Measurements from ENCODE around the gene YAE1. TPM values are rescaled to one million over a fixed set of nuclear protein-coding genes. Genes with fewer than 3 reads are reported as not detected.

YAE1 gene
- total and polyA plus RNA-seq, 2 experiments from 2014 or later, result 29.6 to 36.3 TPM

- TF ChIP-seq, protein P1, sequence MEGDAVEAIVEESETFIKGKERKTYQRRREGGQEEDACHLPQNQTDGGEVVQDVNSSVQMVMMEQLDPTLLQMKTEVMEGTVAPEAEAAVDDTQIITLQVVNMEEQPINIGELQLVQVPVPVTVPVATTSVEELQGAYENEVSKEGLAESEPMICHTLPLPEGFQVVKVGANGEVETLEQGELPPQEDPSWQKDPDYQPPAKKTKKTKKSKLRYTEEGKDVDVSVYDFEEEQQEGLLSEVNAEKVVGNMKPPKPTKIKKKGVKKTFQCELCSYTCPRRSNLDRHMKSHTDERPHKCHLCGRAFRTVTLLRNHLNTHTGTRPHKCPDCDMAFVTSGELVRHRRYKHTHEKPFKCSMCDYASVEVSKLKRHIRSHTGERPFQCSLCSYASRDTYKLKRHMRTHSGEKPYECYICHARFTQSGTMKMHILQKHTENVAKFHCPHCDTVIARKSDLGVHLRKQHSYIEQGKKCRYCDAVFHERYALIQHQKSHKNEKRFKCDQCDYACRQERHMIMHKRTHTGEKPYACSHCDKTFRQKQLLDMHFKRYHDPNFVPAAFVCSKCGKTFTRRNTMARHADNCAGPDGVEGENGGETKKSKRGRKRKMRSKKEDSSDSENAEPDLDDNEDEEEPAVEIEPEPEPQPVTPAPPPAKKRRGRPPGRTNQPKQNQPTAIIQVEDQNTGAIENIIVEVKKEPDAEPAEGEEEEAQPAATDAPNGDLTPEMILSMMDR (IDR thresholded peaks at IDR 0.05; ENCODE audit: poor library complexity), result no peak
- TF ChIP-seq EZH2 (IDR thresholded peaks at IDR 0.05; ENCODE audit: borderline replicate concordance) (no peak), EZH2phosphoT487 (IDR thresholded peaks at IDR 0.05; ENCODE audit: low read depth, severe bottlenecking, unreplicated experiment) (no peak)
- WGBS (ENCODE audit: low lambda C conversion rate, missing lambda C conversion rate), result 37% methylated on average over 7 of the region's 7 CpGs
- peak overlapping the region; percentile 2 for H3K4me2 ChIP-seq
- DNase-seq (ENCODE audit: low spot score), result peak; percentile 23
- H2AFZ ChIP-seq, result no peak overlapping the region
- H3K36me3 ChIP-seq (replicated peaks; ENCODE audit: insufficient read depth, low read depth), result no peaks in the 10 kb centered on the region
- no peaks in the 10 kb centered on the region for H3K9me2 ChIP-seq (replicated peaks; ENCODE audit: insufficient read depth)
- H4K20me1 ChIP-seq (ENCODE audit: insufficient read depth, poor library complexity, severe bottlenecking), result no peaks in the 10 kb centered on the region
- H3K9me3 ChIP-seq (ENCODE audit: low read depth), result no peaks in the 10 kb centered on the region
- no peak overlapping the region for H3K4me3 ChIP-seq
- H3K27ac ChIP-seq, result no peak overlapping the region
- no peaks in the 10 kb centered on the region for H3K27me3 ChIP-seq
- H3K4me1 ChIP-seq (ENCODE audit: insufficient read depth), result no peaks in the 10 kb centered on the region
- no peaks in the 10 kb centered on the region for H3K79me2 ChIP-seq
Measured at GRCh38 chr7:39589323-39590111, 23.3 kb downstream of the YAE1 start.

DNA sequence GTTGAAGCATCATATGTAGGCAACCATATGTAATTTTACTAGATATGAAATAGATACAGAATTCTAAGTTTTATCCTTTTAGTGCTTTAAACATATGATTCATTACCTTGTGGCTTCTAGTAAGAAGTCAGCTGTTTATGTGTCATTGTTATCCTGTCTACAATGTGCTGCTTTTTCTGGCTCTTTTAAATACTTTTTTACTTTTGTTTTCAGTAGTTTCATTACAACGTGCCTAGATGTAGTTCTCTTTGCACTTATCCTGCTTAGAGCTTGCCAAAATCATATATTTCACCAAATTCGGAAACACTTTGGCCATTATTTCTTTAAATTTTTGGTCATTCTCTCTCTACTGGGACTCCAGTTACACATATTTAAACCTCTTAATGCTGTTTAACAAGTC lies 26.4 kb downstream of the YAE1 start:
- Histone ChIP-seq H3K9me2 (replicated peaks; ENCODE audit: insufficient read depth) (no peaks in the 10 kb centered on the region), H3K36me3 (replicated peaks; ENCODE audit: insufficient read depth, low read depth) (no peaks in the 10 kb centered on the region), H2AFZ (no peak overlapping the region), H3K79me2 (no peaks in the 10 kb centered on the region), H4K20me1 (ENCODE audit: insufficient read depth, poor library complexity, severe bottlenecking) (no peaks in the 10 kb centered on the region), H3K9me3 (ENCODE audit: low read depth) (no peaks in the 10 kb centered on the region), H3K4me1 (ENCODE audit: insufficient read depth) (no peaks in the 10 kb centered on the region), H3K4me3 (no peak overlapping the region), H3K27ac (no peak overlapping the region), H3K27me3 (no peaks in the 10 kb centered on the region), H3K4me2 (no peak overlapping the region)
- TF ChIP-seq, protein P1 (IDR thresholded peaks at IDR 0.05; ENCODE audit: poor library complexity), result no peak
- TF ChIP-seq EZH2phosphoT487 (IDR thresholded peaks at IDR 0.05; ENCODE audit: low read depth, severe bottlenecking, unreplicated experiment) (no peak), EZH2 (IDR thresholded peaks at IDR 0.05; ENCODE audit: borderline replicate concordance) (no peak)
- DNase-seq (ENCODE audit: low spot score), result no peak
- 58% methylated on average over 2 of the region's 2 CpGs for WGBS (ENCODE audit: low lambda C conversion rate, missing lambda C conversion rate)

GRCh38 chr7:39594988-39595620 lies 28.9 kb downstream of the YAE1 start:
- no peak overlapping the region for H2AFZ ChIP-seq
- no peaks in the 10 kb centered on the region for H3K36me3 ChIP-seq (replicated peaks; ENCODE audit: insufficient read depth, low read depth)
- no peak overlapping the region for H3K4me3 ChIP-seq
- H4K20me1 ChIP-seq (ENCODE audit: insufficient read depth, poor library complexity, severe bottlenecking), result no peaks in the 10 kb centered on the region
- WGBS (ENCODE audit: low lambda C conversion rate, missing lambda C conversion rate), result 59% methylated on average over 5 of the region's 5 CpGs
- H3K79me2 ChIP-seq, result no peaks in the 10 kb centered on the region
- TF ChIP-seq EZH2 (IDR thresholded peaks at IDR 0.05; ENCODE audit: borderline replicate concordance), result no peak
- no peak for TF ChIP-seq EZH2phosphoT487 (IDR thresholded peaks at IDR 0.05; ENCODE audit: low read depth, severe bottlenecking, unreplicated experiment)
- TF ChIP-seq, protein P1 (IDR thresholded peaks at IDR 0.05; ENCODE audit: poor library complexity), result no peak
- H3K27ac ChIP-seq, result no peak overlapping the region
- H3K9me3 ChIP-seq (ENCODE audit: low read depth), result no peaks in the 10 kb centered on the region
- H3K4me1 ChIP-seq (ENCODE audit: insufficient read depth), result no peaks in the 10 kb centered on the region
- H3K27me3 ChIP-seq, result no peaks in the 10 kb centered on the region
- H3K9me2 ChIP-seq (replicated peaks; ENCODE audit: insufficient read depth), result no peaks in the 10 kb centered on the region
- peak; percentile 33 for DNase-seq (ENCODE audit: low spot score)
- H3K4me2 ChIP-seq, result no peak overlapping the region
